HS-5 (cell line): Measurements from ENCODE around the gene LINC00237.

ENCODE experiments used
- DNase-seq: peaks from one replicate; pipeline ENCODE4 v3.0.0-alpha.2; 2012; ENCODE audit warnings: low read depth

LINC00237 gene

DNA sequence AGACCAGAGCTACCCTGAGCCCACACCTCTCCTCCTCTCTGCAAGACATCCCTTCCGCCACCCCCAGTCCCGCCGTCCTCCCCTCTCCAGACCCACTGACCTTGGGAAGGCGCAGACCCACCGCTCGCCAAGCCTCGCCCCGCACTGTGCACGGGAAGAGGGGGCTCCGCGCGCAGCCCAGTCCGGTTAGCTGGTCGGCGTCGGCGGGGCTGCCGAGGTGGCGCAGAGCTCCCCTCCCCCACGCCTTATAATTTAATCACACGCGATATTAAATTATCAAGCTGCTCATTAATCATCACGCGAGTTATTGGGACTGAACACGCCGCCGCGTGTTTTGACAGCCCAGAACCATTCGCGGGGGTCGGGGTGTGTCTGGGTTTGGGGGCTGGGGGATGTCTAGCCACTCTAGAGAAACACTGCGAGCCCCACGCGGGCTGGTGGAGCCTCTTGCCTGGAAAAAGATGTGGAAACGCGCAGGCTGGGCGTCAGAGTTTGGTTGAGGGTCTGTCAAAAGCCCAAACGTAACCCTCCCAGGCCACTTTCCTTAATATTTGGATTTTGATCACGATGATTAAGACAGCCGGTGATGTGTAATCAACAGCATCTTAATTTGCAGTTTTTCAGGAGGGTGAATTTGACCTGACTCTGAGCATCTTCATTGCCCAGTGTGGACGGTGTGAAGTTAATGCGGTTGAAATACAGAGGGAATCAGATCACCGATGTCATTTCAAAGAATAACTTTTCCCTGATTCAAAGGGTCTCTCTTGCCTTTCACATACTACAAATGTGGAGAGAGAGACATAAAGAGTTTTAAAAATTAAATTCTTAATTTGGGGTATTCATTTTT lies at the start of gene LINC00237:
TSS of gene LINC00237 (minus strand) at position 188 of the 847 bp plus-strand sequence.
- no peak for DNase-seq

DNA sequence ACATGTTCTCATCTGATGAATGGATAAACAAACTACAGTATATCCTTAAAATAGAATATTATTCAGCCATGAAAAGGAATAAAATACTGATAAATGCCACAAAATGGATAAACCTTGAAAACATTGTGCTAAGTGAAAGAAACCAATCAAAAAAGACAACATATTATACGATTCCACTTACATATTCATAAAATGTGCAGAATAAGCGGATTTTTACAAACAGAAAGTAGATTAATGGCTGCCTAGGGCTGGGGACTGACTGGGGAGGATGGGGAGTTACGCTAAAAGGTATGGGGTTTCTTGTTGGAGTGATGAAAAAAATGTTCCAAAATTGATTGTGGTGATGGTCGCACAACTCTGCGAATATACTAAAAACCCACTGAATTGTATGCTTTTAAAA lies 49.1 kb upstream of the LINC00237 start:
- no peak for DNase-seq

DNA sequence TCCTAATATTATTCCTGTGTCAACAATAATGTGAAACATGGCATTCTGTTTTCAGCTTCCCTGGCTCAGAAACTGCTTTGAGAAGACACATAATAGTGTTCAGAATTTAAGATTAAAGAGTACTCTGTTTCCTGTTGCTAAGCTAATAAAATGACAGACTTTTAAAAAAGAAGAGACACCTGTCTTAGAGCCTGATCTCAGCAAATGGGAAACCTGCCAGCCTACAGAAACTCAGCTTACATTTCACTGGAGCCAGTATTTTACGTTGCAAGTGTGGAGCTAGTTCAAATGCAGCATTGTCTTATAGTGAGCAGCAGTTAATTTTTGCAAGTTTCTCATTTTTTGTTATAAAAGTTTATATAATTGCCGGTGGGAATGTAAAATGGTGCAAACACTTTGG lies 48.5 kb upstream of the LINC00237 start:
- no peak for DNase-seq

DNA sequence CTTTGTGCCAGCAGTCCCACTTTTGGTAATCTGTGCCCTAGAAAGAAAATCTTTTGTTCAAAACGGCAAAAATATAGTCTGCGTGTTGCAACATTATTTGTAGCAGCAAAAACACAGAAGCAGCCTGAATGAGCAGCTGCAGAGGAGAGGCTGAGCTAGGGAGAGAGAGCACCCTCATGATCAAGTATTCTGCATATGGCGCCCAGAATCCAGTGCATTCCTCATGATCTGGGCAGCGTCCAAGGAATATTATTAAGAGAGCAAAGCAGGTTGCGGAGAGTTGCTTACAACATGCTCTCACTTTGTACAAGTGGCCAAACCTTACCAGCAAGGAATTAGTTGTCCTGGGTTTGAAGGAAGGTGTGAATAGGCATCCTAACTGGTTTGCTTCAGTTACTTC lies 45.6 kb upstream of the LINC00237 start:
- DNase-seq = no peak

DNA sequence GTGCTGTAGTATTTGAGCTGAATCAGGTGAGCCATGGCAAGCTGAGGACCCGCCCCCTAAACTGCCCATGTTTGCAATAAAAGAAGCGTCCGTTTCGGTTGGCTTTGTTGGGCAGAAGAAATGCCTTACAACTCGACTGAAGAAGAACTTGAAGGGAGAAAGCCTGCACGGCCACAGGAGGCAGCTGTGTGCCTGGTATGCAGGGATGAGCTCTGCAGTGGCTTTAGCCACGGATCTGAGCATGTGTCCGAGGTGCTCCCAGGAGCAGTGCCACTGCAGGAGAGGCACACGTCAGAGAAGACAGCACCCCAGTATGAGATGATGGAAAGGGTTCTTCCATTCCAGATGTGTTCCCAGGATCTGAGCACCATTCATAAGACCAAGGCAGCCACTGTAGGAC lies 43.2 kb upstream of the LINC00237 start:
- DNase-seq = no peak

DNA sequence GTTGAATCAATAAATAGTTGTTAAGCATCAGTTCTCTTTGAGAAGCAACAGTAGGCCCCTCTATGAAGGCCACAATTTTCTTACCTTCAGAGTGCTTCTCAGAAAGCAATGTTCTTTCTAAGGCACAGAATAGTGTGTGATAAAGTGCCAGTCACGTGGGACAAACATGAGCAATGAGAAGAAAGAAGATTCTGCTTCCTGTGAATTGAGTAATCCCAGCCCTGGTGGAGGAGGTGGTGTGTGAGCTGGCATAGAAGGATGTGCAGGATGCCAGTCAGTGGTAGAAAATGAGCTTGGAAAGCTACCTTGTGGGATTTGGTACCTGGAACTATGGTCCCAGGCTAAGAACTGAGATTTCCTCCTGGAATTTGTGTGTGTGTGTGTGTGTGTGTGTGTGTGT lies 41.4 kb upstream of the LINC00237 start:
- peak; percentile 29 for DNase-seq

DNA sequence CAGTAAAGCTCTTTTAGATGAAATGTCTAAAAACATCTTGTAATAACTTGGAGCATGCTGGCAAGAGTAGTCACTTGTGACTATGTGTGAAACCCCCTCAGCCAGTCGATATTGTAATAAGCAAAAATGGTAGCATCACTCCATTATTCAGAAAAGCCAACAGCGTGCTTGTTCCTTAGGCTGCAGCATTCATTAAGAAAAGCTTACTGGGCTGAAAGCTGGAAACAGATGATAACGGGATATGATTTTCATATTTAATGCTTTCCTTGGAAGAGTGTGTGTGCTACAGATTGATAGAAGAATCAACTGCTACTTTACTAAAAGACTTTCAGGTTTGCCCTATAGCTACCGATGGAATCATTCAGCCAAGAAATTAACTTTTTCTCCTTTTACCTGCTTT lies 40.1 kb upstream of the LINC00237 start:
- no peak for DNase-seq

DNA sequence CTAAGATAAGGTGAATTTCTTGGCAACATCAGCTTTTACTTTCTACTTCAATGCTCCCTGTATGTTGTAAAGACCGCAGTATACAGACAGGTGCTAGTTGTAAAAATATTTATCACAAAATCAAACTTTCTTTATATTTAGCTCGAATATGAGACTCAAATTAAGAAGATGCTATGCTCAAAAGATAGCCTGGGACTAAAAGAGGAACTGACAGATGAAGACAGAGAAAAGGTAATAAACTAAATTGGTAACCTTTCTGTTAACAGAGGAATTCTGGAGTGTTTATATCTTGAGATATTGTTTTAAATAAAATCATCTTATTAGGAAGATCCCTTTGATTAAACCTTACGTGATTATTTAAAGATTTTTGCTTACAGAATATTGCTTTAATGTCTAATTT lies 39.3 kb upstream of the LINC00237 start:
- DNase-seq = no peak

DNA sequence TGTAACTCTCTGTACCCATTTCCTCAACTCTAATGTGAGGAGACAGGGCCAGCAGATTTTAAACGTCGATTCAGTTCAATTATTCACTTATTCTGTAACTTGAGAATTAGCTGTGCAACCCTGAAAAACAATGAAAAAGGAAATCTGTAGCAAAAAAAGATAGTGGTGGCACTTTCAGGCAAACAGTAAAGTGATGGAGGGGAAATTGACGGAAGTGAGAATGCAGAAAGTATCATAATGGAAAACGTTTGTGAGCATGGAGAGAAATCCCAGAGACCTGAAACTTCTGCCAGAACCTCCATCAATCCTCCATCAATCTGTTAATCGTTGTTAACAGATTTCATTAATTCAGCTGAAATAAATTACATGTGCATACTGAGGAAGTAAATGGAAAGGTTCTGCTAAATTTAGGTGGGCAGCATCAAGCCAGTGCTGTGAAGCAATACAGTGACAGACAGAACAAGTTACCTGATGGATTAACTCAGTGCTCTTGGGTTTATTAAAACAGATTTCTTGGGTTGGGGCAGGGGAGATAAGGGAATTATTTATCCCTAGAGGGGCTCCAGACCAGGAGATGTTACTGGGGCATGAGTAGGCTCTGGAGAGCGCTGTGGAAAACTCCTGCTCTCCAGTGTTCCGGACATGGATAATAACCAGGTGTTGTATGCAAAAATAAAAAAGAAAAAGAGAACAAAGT lies 37.2 kb upstream of the LINC00237 start:
- no peak for DNase-seq

DNA sequence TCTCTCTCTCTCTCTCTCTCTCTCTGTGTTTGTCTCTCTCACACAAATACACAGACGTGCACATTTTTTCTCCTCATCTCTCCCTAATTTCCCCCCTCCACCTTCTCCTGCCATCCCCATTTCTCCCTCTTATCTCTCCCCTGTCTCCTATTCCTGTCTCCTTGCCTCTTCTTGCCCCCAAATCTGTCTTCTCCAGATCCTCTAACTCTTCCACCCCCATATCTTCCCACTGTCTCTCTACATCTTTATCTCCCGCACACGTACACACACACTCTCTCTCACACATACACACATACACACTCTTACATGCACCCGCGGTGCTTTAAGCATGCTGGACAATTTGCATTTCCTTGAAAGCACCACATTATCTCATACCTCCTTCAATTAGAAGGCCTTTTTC lies 35.7 kb upstream of the LINC00237 start:
- DNase-seq = no peak

DNA sequence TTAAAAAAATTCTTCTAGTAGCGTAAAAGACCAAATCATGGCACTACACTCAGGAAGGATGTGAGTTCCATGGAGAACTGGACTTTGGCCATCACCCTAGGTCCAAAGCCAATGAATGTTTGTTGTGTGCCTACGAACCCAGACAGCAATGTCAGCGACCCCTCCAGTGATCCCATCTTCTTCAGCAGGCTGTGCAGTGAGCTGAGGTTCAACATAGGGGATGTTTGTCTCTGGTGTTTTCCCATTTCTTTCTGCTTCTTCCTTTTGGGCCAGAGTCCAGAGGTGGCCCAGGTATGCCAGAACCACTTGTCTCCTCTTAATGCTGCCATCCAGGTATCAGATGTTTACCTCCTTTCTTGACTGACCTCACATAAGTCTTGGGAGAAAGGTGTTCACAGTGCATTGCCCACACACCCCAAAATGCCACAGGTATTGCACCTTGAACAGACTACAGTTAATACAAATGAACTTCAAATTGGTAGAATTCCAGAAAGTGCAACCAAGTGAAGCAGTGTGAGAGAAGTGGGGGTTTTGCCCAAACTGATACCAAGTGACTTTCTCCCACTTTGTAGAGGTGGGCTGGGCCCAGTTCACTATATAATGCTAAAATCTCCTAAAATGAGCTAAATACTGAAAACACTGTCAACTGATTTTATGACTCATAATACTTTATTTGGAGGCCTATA lies 33.9 kb upstream of the LINC00237 start:
- DNase-seq = no peak

DNA sequence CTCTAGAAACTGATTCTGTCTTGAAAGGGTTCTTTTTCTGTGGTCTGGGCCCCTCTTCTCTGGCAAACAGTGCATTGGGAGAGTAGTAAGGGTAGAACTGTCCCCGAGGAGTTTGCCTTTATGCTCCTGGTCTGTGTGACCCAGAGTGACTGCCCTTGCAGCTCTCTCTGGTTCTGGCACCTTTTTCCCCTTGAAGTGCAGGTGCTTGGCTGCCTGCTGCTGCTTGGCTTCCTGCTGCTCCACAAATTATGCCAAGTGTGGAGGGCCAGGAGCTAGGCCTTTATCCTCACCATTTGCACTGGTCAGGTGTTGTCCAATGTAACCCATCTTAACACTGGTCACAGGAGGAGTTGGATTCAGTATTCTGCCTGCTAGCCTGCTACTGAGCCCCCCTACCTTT lies 30.9 kb upstream of the LINC00237 start:
- DNase-seq = no peak

DNA sequence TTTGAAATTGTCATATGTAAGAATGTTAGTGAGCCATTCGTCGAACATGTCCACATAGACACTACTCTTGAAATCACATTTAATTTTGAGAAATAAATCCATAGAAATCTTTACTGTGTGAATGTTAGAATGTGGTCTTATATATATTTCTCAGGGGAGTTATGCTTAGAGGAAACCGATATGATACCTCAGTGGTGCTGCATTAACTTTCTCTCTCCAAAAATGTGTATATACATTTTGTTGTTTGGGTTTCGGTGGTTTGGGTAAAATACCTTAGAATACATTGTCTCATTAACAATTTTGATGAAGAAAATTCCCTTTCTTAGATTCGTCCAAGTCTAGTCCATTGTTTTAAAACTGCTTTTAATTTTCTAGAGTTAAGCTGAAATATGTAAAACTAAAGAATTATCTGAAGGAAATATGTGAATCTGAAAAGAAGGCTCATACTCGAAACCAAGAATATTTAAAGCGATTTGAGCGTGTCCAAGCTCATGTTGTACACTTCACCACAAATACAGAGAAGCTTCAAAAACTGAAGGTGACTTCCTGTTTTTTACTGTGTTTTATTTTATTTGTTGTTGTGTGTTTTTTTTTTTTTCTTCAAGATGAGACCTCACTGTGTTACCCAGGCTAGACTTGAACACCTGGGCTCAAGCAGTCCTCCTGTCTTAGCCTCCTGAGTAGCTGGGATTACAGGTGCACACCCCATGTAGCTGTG lies 30.0 kb upstream of the LINC00237 start:
- no peak for DNase-seq

DNA sequence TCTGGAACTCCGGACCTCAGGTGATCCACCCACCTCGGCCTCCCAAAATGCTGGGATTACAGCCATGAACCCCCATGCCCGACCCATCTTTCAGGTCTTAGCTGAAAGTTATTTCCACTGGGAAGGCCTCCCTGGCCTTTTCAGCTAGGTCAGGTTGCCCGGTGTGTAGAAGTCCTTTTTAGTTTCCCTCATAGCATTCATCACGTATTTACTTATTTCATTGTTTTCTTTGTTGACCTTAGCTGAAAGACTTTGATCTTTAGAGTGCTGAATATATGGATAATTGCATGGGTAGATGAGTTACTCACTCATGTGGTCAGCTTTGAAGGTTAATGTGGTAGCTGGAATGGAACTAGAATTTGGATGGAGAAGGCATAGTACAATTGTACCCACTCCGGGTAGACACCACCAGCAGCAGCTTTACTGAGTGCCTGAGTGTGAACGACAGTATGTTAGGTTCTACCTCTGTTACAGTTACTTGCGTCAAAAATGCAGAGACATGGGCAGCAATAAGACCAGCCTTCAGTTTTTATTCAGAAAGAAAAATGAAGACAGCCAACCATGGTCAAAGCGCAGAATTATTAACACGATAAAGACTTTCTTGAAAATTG lies 28.8 kb upstream of the LINC00237 start:
- no peak for DNase-seq

DNA sequence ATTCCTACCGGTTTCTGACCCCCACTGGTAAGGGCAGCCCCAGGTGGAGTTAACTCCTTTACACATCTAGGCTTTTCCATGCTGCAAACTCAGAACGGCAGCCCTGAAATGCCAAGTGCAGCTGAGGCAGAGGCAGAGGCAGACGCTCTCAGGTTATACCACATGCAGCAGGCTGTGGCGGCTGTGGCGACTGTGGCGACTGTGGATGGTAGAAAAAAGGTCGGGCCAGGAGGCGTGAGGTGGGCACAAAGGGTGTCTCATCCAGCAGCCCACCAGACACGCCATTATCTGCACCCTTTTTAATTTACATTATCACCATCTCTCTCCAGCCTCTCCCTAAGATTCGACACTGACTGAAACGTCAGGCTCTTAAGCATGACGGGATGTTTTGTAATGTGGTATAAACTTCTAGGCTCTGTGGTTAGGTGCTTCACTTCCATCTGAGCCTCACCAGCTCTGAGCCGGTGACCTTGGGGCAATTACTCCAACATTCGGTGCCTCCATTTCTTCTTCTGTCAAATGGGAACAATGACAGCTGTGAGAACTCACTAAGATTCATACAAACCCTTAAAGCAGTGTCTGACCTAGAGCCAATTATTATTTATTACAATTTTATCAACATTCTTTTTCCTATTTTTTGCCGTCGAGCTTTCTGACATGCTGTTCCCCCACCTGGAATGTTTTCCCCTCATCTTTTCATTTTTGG lies 27.9 kb upstream of the LINC00237 start:
- DNase-seq = no peak

DNA sequence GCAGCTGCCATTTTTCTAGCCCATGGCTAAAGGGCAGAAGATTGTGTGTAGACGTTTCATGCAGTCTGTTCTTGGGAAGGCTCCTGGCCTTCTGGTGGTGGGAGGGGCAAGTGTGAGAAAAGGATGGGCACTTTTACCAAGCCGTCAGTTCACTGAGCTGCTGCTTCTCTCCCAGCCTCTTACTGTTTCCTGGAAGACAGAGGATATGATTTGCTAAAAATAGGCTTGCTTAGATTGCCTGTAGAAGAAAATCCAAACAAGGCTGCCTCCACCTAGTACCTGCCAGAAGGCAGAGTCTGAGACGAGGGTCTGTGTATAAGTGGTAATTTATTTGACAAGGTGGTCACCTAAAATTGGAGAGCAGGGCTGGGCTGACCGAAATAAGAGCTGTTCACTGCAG lies 27.2 kb upstream of the LINC00237 start:
- no peak for DNase-seq

DNA sequence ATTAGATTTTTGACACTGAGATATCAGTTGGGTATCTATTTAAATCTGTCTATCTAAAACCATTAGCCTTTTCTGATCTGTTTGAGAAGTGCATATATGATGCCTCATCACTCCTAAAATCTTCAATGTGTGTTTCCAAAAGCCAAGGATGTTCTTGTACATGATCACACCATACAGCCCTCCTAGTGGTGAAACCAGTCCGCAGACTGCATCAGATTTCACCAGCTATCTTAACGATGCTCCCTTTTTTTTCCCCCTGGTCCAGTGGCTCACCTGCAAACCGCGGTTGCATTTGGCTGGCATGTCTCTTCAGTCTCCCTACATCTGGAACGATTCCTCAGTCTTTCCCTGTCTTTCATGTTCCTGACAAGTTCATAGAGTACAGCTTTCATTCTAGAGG lies 23.7 kb upstream of the LINC00237 start:
- no peak for DNase-seq

DNA sequence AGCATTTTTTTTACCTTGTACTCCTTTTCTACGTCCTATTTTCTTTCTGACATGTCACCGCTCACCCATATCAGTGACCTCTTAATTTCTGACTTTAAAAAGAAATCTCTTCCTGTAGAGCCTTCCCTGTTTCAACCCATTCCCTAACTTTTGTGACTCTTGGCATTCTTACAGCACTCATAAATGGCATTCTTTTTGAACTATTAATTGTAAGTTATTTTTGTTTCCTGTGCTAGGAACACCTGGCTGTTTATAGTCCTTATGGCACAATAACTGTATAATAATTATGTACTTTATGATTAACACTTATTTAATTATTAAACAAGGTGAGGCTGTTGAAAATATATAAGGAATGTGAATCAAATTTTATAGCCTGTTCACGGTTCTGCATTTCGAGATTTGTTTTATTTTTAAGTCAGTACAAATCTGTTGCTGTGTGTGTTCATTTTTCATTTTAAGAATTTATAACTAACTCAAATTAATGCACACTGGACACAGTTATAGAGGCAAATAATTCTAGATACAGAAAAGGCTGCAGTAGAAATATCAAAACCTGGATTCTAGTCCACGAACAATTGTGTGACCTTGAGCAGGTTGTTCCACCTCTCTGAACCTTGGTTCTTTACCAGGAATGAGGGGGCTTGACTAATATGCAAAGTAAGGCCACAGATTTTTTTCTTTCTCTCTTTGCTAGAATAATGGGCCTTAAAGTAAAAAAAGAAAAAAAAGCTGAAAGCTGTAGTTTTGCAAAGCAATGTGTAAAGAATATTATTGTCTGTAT lies 21.2 kb upstream of the LINC00237 start:
- DNase-seq = no peak

DNA sequence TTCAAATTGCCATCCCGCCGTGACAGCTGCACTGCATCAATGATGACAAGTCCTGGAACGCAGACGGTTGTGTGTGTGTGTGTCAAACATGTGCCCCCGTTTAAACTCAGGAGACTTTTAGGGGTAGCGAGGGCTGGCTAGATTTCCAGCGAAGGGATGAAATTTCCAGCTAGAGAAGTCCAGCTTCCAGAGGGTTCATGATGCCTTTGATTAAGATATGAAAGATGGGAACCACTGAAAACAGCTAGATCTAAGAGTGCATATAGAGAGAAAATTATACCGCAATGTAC lies 20.4 kb upstream of the LINC00237 start:
- DNase-seq = no peak

DNA sequence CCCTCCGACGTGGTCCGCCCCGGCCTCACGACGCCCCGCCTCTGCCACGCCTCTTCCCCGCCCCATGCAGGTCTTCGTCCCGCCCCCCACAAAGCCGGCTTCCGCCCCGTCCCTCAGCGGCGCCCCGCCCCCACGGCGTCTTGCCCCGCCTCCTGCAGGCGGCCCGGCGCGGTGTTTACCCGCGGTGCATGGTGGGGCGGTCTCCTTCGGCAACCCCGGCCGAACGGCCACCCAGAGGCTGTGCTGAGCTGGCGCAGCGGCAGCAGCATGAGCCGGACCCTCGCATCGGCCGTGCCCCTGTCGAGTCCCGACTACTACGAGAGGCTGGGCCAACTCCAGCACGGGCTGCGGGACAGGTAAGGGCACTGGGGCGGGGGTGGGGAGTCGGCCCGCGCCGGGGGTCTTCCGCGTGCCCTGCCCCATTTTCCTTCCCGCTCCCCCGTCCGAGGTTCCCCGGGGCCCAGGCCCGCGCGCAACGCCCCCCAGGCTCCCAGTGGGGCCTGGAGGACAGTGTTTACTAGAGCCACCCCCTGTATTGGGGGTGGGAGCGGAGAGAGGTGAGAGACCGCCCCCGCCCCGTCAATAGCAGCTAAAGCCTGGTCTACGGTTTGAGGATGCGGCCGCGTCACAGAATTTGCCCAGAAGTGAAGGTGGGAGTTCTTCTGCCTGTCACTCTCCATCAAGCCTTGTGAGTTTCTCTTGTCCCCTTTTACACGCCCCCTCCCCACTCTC lies 19.9 kb upstream of the LINC00237 start, which contains the start of gene KIZ:
TSS of gene KIZ (plus strand) at position 234 of the 732 bp plus-strand sequence. CDS start at position 268, 34 bp downstream.
- peak; percentile 70 for DNase-seq
